Mesendoderm (in vitro differentiated cells): ENCODE results near the gene ZCCHC2.

ENCODE experiments used
- DNase-seq: peaks from one replicate; pipeline ENCODE4 v3.0.0; 2013
- H2AK5ac ChIP-seq: 2 replicates; pipeline ENCODE4 v1.6.1; 2013; ENCODE audit warnings: low read length, inconsistent platforms
- H2BK120ac ChIP-seq: 2 replicates; pipeline ENCODE4 v1.6.1; 2013; ENCODE audit warnings: low read depth, mild to moderate bottlenecking, low read length, moderate library complexity, mixed read lengths
- H2BK15ac ChIP-seq: replicated peaks from 2 replicates; pipeline ENCODE4 v1.6.1; 2013; ENCODE audit warnings: low read depth, mild to moderate bottlenecking, moderate library complexity
- H2BK5ac ChIP-seq: 2 replicates; pipeline ENCODE4 v1.6.1; 2013; ENCODE audit warnings: low read length, inconsistent platforms
- H3K18ac ChIP-seq: 2 replicates; pipeline ENCODE4 v1.6.1; 2013; ENCODE audit warnings: mild to moderate bottlenecking, low read length, mixed read lengths
- H3K23ac ChIP-seq: one replicate; pipeline ENCODE4 v1.6.1; 2013; ENCODE audit warnings: low read length
- H3K27ac ChIP-seq: 2 replicates; pipeline ENCODE4 v1.5.1; 2013; ENCODE audit warnings: low read depth, mild to moderate bottlenecking, inconsistent platforms, low read length, moderate library complexity
- H3K27me3 ChIP-seq: 2 replicates; pipeline ENCODE4 v1.6.1; 2013; ENCODE audit warnings: low read length, control low read depth, mild to moderate bottlenecking, inconsistent platforms; ENCODE audit not compliant: insufficient read depth, poor library complexity
- H3K36me3 ChIP-seq: 2 replicates; pipeline ENCODE4 v1.6.1; 2013; ENCODE audit warnings: low read length, inconsistent platforms; ENCODE audit not compliant: control insufficient read depth, insufficient read depth
- H3K4ac ChIP-seq: one replicate; pipeline ENCODE4 v1.6.1; 2013; ENCODE audit warnings: low read depth, mild to moderate bottlenecking, low read length, moderate library complexity
- H3K4me1 ChIP-seq: 2 replicates; pipeline ENCODE4 v1.6.1; 2013; ENCODE audit warnings: low read depth, low read length, inconsistent platforms; ENCODE audit not compliant: control insufficient read depth
- H3K4me2 ChIP-seq: 2 replicates; pipeline ENCODE4 v1.6.1; 2013; ENCODE audit warnings: low read length
- H3K4me3 ChIP-seq: 2 replicates; pipeline ENCODE4 v1.5.1; 2013; ENCODE audit warnings: mild to moderate bottlenecking, low read length
- H3K56ac ChIP-seq: one replicate; pipeline ENCODE4 v1.6.1; 2013; ENCODE audit warnings: low read length
- H3K79me1 ChIP-seq: 2 replicates; pipeline ENCODE4 v1.6.1; 2013; ENCODE audit warnings: low read length, inconsistent platforms
- H3K79me2 ChIP-seq: 2 replicates; pipeline ENCODE4 v1.6.1; 2013; ENCODE audit warnings: mild to moderate bottlenecking, low read length; ENCODE audit not compliant: control insufficient read depth, insufficient read depth
- H3K9ac ChIP-seq: 2 replicates; pipeline ENCODE4 v1.6.1; 2013; ENCODE audit warnings: low read length, inconsistent platforms
- H4K5ac ChIP-seq: one replicate; pipeline ENCODE4 v1.6.1; 2013; ENCODE audit warnings: low read length
- H4K8ac ChIP-seq: one replicate; pipeline ENCODE4 v1.6.1; 2013; ENCODE audit warnings: low read depth, mild to moderate bottlenecking, control low read depth, low read length, moderate library complexity
- WGBS: extraction: QIAGEN DNeasy Blood & Tissue Kit; methylation state at CpG from one replicate; pipeline ENCODE4 v1.1.7; 2013; ENCODE audit warnings: low lambda C conversion rate, missing lambda C conversion rate; ENCODE audit not compliant: insufficient coverage; ENCODE audit errors: extremely low coverage; 5-methylcytosine and 5-hydroxymethylcytosine counted together

The ZCCHC2 gene

GRCh38 chr18:62602706-62603105, 79.9 kb downstream of the ZCCHC2 start:
- Histone ChIP-seq H4K8ac (no peak overlapping the region), H3K9ac (no peak overlapping the region), H3K79me2 (no peaks in the 10 kb centered on the region), H3K4ac (no peak overlapping the region), H3K27me3 (no peaks in the 10 kb centered on the region), H3K18ac (no peak overlapping the region), H3K4me2 (no peak overlapping the region), H3K36me3 (no peaks in the 10 kb centered on the region), H3K4me3 (no peak overlapping the region), H3K79me1 (no peaks in the 10 kb centered on the region), H2BK15ac (no peak overlapping the region), H3K27ac (no peak overlapping the region), H4K5ac (no peak overlapping the region), H3K4me1 (no peaks in the 10 kb centered on the region), H3K56ac (no peak overlapping the region), H2BK120ac (no peak overlapping the region), H2BK5ac (no peak overlapping the region), H2AK5ac (no peak overlapping the region), H3K23ac (no peak overlapping the region)
- WGBS, result no CpG with 5 or more reads among the region's 8 CpGs
- no peak for DNase-seq

DNA sequence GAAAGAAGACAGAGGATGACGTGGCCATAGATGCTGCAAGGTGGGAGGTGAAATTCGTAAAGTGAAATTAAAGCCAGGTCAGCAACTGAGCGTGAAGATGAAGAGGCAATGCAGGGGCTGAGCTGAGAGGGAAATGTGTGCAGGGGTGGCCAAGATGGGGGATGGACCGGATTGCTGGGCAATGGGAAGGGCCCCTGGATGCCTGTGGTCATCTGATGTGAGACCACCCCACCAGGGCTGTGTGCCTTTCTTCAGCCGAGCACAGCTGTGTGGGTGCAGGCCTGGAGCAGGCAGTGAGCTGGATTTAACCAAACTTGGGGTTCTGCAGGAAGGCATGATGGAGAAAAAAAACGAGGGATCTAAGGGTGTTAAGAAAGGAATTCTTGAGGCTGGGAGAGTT, 80.4 kb downstream of the ZCCHC2 start:
- Histone ChIP-seq H3K4me3 (no peak overlapping the region), H3K79me1 (no peaks in the 10 kb centered on the region), H3K9ac (no peak overlapping the region), H3K4me2 (no peak overlapping the region), H3K23ac (no peak overlapping the region), H3K56ac (no peak overlapping the region), H3K36me3 (no peaks in the 10 kb centered on the region), H3K4ac (no peak overlapping the region), H2BK15ac (no peak overlapping the region), H4K8ac (no peak overlapping the region), H3K27me3 (no peaks in the 10 kb centered on the region), H3K79me2 (no peaks in the 10 kb centered on the region), H2BK5ac (no peak overlapping the region), H4K5ac (no peak overlapping the region), H2AK5ac (no peak overlapping the region), H2BK120ac (no peak overlapping the region), H3K4me1 (no peaks in the 10 kb centered on the region), H3K27ac (no peak overlapping the region), H3K18ac (no peak overlapping the region)
- WGBS, result no CpG with 5 or more reads among the region's 6 CpGs
- no peak for DNase-seq

DNA sequence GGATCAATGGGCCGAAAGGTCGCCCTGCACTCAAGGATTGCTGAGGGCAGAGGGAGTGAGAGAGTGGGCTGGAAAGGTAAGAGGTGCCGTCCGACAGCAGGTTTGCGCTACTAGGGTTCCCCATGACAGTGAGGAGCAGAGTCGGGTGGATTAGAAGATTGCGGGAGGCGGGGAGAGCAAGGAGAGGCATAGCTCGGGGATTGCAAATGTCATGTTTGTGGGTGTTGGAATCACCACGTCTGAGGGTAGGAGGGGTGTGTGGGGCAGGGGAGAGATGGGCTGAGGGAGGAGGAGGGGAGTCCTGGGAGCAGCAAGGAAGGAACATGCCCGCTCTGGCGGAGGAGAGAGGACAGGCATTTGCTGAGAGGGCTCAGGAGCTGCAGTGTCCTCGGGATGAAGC, 81.2 kb downstream of the ZCCHC2 start:
- Histone ChIP-seq H2AK5ac (no peak overlapping the region), H3K56ac (no peak overlapping the region), H3K4me1 (no peaks in the 10 kb centered on the region), H4K8ac (no peak overlapping the region), H2BK120ac (no peak overlapping the region), H3K4ac (no peak overlapping the region), H3K4me2 (no peak overlapping the region), H2BK15ac (no peak overlapping the region), H3K27ac (no peak overlapping the region), H3K18ac (no peak overlapping the region), H4K5ac (no peak overlapping the region), H3K79me1 (no peaks in the 10 kb centered on the region), H3K27me3 (no peaks in the 10 kb centered on the region), H3K9ac (no peak overlapping the region), H3K4me3 (no peak overlapping the region), H2BK5ac (no peak overlapping the region), H3K23ac (no peak overlapping the region), H3K36me3 (no peaks in the 10 kb centered on the region), H3K79me2 (no peaks in the 10 kb centered on the region)
- DNase-seq, result no peak
- WGBS, result no CpG with 5 or more reads among the region's 13 CpGs

- DNase-seq, result no peak
Measured at GRCh38 chr18:62605685-62606084, 82.9 kb downstream of the ZCCHC2 start.

DNA sequence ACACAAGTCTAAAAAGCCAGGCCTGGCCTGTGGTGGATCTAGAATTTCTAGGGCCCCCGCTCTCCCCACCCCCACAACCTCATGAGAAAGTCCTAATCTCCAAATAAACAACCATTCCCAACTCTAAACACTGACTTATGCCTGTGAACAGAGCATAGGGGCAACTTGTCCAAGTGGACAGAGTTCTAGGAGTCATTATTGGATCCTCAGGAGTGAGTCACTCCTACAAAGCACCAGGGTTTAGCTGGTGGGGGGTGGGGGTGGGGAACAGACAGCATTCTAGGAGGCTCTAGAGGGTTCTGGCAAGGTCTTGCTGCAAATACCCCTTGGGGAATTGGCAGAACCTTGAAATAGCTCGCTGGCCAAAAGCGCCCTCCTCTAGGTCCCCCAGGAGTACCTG, 83.3 kb downstream of the ZCCHC2 start:
- Histone ChIP-seq H3K4ac (no peak overlapping the region), H3K4me1 (peaks cover 6% of the 10 kb centered on the region), H4K5ac (no peak overlapping the region), H2BK5ac (no peak overlapping the region), H2BK15ac (no peak overlapping the region), H3K56ac (no peak overlapping the region), H4K8ac (no peak overlapping the region), H3K36me3 (no peaks in the 10 kb centered on the region), H3K4me3 (no peak overlapping the region), H3K27ac (no peak overlapping the region), H3K4me2 (no peak overlapping the region), H3K79me1 (no peaks in the 10 kb centered on the region), H2BK120ac (no peak overlapping the region), H3K18ac (no peak overlapping the region), H3K9ac (no peak overlapping the region), H3K79me2 (no peaks in the 10 kb centered on the region), H3K27me3 (no peaks in the 10 kb centered on the region), H2AK5ac (no peak overlapping the region), H3K23ac (no peak overlapping the region)
- no peak for DNase-seq
- WGBS, result no CpG with 5 or more reads among the region's 3 CpGs

More at GRCh38 chr18:62605685-62606084, 82.9 kb downstream of the ZCCHC2 start:
- no peaks in the 10 kb centered on the region for H3K79me1 ChIP-seq
- H3K36me3 ChIP-seq, result no peaks in the 10 kb centered on the region
- H3K4ac ChIP-seq, result no peak overlapping the region
- peaks cover 3% of the 10 kb centered on the region for H3K4me1 ChIP-seq
- H4K8ac ChIP-seq, result no peak overlapping the region
- no peak overlapping the region for H3K27ac ChIP-seq
- H4K5ac ChIP-seq, result no peak overlapping the region
- no peak overlapping the region for H3K9ac ChIP-seq
- H3K4me2 ChIP-seq, result no peak overlapping the region
- no peak overlapping the region for H2AK5ac ChIP-seq
- H3K27me3 ChIP-seq, result no peaks in the 10 kb centered on the region
- H3K18ac ChIP-seq, result no peak overlapping the region
- no peak overlapping the region for H3K56ac ChIP-seq
- no peak overlapping the region for H2BK15ac ChIP-seq
- no peak overlapping the region for H3K4me3 ChIP-seq
- H2BK5ac ChIP-seq, result no peak overlapping the region
- no peak overlapping the region for H2BK120ac ChIP-seq
- no peaks in the 10 kb centered on the region for H3K79me2 ChIP-seq
- no CpG with 5 or more reads among the region's 12 CpGs for WGBS
- no peak overlapping the region for H3K23ac ChIP-seq

DNA sequence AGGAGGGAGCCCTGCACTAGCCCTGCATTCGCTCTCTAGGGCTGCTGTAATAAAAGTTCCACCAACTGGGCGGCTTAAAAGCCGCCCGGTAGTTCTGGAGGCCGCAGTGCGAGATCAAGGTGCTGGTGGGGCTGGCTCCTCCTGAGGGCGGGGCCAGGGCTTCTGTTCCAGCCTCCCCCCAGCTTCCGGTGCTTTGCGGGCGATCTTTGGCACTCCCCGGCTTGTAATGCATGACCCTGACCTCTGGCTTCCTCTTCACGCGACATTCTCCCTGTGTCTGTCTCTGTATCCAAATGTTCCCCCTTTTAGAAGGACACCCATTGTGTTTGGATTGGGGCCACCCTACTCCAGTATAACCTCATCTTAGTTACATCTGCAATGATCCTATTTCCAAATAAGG, 84.5 kb downstream of the ZCCHC2 start:
- no peaks in the 10 kb centered on the region for H3K79me1 ChIP-seq
- no peak for DNase-seq
- H2BK120ac ChIP-seq, result no peak overlapping the region
- no peak overlapping the region for H3K4me3 ChIP-seq
- no peak overlapping the region for H3K9ac ChIP-seq
- no peak overlapping the region for H4K5ac ChIP-seq
- H3K79me2 ChIP-seq, result no peaks in the 10 kb centered on the region
- peaks cover 10% of the 10 kb centered on the region for H3K4me1 ChIP-seq
- WGBS, result no CpG with 5 or more reads among the region's 13 CpGs
- no peak overlapping the region for H2AK5ac ChIP-seq
- no peak overlapping the region for H3K18ac ChIP-seq
- H3K23ac ChIP-seq, result no peak overlapping the region
- H2BK5ac ChIP-seq, result no peak overlapping the region
- no peaks in the 10 kb centered on the region for H3K27me3 ChIP-seq
- H4K8ac ChIP-seq, result no peak overlapping the region
- no peak overlapping the region for H2BK15ac ChIP-seq
- H3K56ac ChIP-seq, result no peak overlapping the region
- no peak overlapping the region for H3K4ac ChIP-seq
- H3K27ac ChIP-seq, result no peak overlapping the region
- H3K4me2 ChIP-seq, result no peak overlapping the region
- no peaks in the 10 kb centered on the region for H3K36me3 ChIP-seq
